ENCODE data around the gene B4GALT2. TPM values are rescaled to one million over a fixed set of nuclear protein-coding genes. Genes with fewer than 3 reads are reported as not detected.

The B4GALT2 gene
- total and polyA plus RNA-seq, 2 of the 8 experiments (the other 6 are each of a cell fraction or from before 2014, with no cell fraction given), result 56.5 to 121 TPM

GRCh38 chr1:43933386-43934100, 45.5 kb upstream of the B4GALT2 start, which contains the start of gene ARTN (continued):
- TF ChIP-seq CTBP2 (IDR thresholded peaks at IDR 0.05; ENCODE audit: borderline replicate concordance, insufficient read depth, insufficient read length, low read length), result peak; percentile 47
- TF ChIP-seq TAF7 (optimal IDR thresholded peaks at IDR 0.05; ENCODE audit: borderline replicate concordance, low read depth, low read length), result peak; percentile 24
- TF ChIP-seq TBP (IDR thresholded peaks at IDR 0.05; ENCODE audit: low read depth, low read length), result peak; percentile 36; the same call in 1 of the 2 replicates
- TF ChIP-seq RXRA (IDR thresholded peaks at IDR 0.05; ENCODE audit: insufficient read depth, low read depth, low read length), result no peak
- TF ChIP-seq POLR2A (IDR thresholded peaks at IDR 0.05; ENCODE audit: control extremely low read depth in 1 of 2, low read depth in 2 of 2, low read length in 2 of 2), result peak in 1 of 2 experiments; percentile 33; a peak in 1 of 3 replicates

Data from H1 (cell line).